Astrocyte (in vitro differentiated cells and primary cell): ENCODE measurements around the gene IFT172. TPM values are rescaled to one million over a fixed set of nuclear protein-coding genes. Genes with fewer than 3 reads are reported as not detected.

Experiments used
- DNase-seq: peaks from one replicate; pipeline ENCODE4 v3.0.0-alpha.2; 2010; ENCODE audit warnings: low read depth
- FAIRE-seq: peaks from 2 replicates; lab custom pipeline; 2011; peaks lifted over from hg19 to GRCh38; lab: Jason Lieb, UNC
- H2AFZ ChIP-seq: 2 replicates; pipeline ENCODE4 v1.6.0; 2012; ENCODE audit warnings: low read depth, low read length, inconsistent platforms
- H3K27ac ChIP-seq: 2 replicates; pipeline ENCODE4 v1.5.1; 2011; ENCODE audit warnings: low read depth, low read length, inconsistent platforms
- H3K27me3 ChIP-seq: 2 replicates; pipeline ENCODE4 v1.6.0; 2011; ENCODE audit warnings: low read length, inconsistent platforms; ENCODE audit not compliant: insufficient read depth
- H3K36me3 ChIP-seq: 2 replicates; pipeline ENCODE4 v1.5.1; 2011; ENCODE audit warnings: low read length, inconsistent platforms; ENCODE audit not compliant: insufficient read depth
- H3K4me1 ChIP-seq: 2 replicates; pipeline ENCODE4 v1.5.1; 2011; ENCODE audit warnings: low read length, inconsistent platforms; ENCODE audit not compliant: insufficient read depth
- H3K4me2 ChIP-seq: 2 replicates; pipeline ENCODE4 v1.6.0; 2012; ENCODE audit warnings: low read length, inconsistent platforms
- H3K4me3 ChIP-seq: 2 replicates; pipeline ENCODE4 v1.5.1; 2011; ENCODE audit warnings: low read depth, mild to moderate bottlenecking, low read length, inconsistent platforms; ENCODE audit not compliant: insufficient read depth
- H3K79me2 ChIP-seq: 2 replicates; pipeline ENCODE4 v1.6.0; 2012; ENCODE audit warnings: mild to moderate bottlenecking, low read length, inconsistent platforms; ENCODE audit not compliant: insufficient read depth
- H3K9ac ChIP-seq: 2 replicates; pipeline ENCODE4 v1.6.0; 2012; ENCODE audit warnings: mild to moderate bottlenecking, low read length, inconsistent platforms
- H3K9me3 ChIP-seq: 2 replicates; pipeline ENCODE4 v1.5.1; 2012; ENCODE audit warnings: low read depth, mild to moderate bottlenecking, low read length, inconsistent platforms; ENCODE audit not compliant: insufficient read depth
- H4K20me1 ChIP-seq: 2 replicates; pipeline ENCODE4 v1.6.0; 2012; ENCODE audit warnings: low read length, inconsistent platforms; ENCODE audit not compliant: insufficient read depth
- H3K27ac Mint-ChIP-seq: one replicate; pipeline ENCODE4 v1.8.0; 2021; ENCODE audit warnings: mild to moderate bottlenecking, mixed read lengths; ENCODE audit not compliant: unreplicated experiment
- H3K27me3 Mint-ChIP-seq: one replicate; pipeline ENCODE4 v1.8.0; 2021; ENCODE audit warnings: low read depth, mixed read lengths; ENCODE audit not compliant: unreplicated experiment
- H3K36me3 Mint-ChIP-seq: one replicate; pipeline ENCODE4 v1.8.0; 2021; ENCODE audit warnings: low read depth, mixed read lengths; ENCODE audit not compliant: unreplicated experiment
- H3K4me1 Mint-ChIP-seq: one replicate; pipeline ENCODE4 v1.8.0; 2021; ENCODE audit warnings: low read depth, mixed read lengths; ENCODE audit not compliant: unreplicated experiment
- H3K4me3 Mint-ChIP-seq: one replicate; pipeline ENCODE4 v1.8.0; 2021; ENCODE audit warnings: mild to moderate bottlenecking, moderate library complexity, mixed read lengths; ENCODE audit not compliant: unreplicated experiment
- H3K9me3 Mint-ChIP-seq: one replicate; pipeline ENCODE4 v1.8.0; 2021; ENCODE audit warnings: mild to moderate bottlenecking, mixed read lengths; ENCODE audit not compliant: unreplicated experiment
- EZH2 ChIP-seq: IDR thresholded peaks from 2 replicates; pipeline ENCODE4 v1.6.1; 2012; ENCODE audit warnings: mild to moderate bottlenecking, low read length, inconsistent platforms; ENCODE audit not compliant: insufficient read depth
- total RNA-seq: library from RNA; stranded (reverse); gene quantifications from 2 replicates; pipeline ENCODE4 v1.2.1, GENCODE V29; 2021
- TF ChIP-seq, protein P1 (sequence below): IDR thresholded peaks from 2 replicates; pipeline ENCODE4 v1.5.1; 2011; ENCODE audit warnings: low read depth, mild to moderate bottlenecking, inconsistent platforms, low read length, moderate library complexity; ENCODE audit not compliant: insufficient read depth

IFT172 gene
- total RNA-seq, 1 donor from 2014 or later = 15.4 TPM

GRCh38 chr2:27407798-27408491 is 81.6 kb downstream of the IFT172 start:
- peak; percentile 36 for DNase-seq
- Mint-ChIP-seq H3K9me3 (peaks cover 2% of the 10 kb centered on the region), H3K4me1 (peaks cover 12% of the 10 kb centered on the region), H3K36me3 (peaks cover 2% of the 10 kb centered on the region), H3K27ac (peak overlapping the region; percentile 82), H3K27me3 (no peaks in the 10 kb centered on the region), H3K4me3 (peak overlapping the region; percentile 93)
- no peak for FAIRE-seq
- H3K9me3 ChIP-seq = no peaks in the 10 kb centered on the region
- peaks cover 37% of the 10 kb centered on the region for H4K20me1 ChIP-seq
- peaks cover 65% of the 10 kb centered on the region for H3K79me2 ChIP-seq
- H3K4me1 ChIP-seq = peaks cover 13% of the 10 kb centered on the region
- peak overlapping the region; percentile 95 for H3K4me3 ChIP-seq
- no peaks in the 10 kb centered on the region for H3K27me3 ChIP-seq
- peak overlapping the region; percentile 96 for H3K9ac ChIP-seq
- no peaks in the 10 kb centered on the region for H3K36me3 ChIP-seq
- TF ChIP-seq, protein P1, sequence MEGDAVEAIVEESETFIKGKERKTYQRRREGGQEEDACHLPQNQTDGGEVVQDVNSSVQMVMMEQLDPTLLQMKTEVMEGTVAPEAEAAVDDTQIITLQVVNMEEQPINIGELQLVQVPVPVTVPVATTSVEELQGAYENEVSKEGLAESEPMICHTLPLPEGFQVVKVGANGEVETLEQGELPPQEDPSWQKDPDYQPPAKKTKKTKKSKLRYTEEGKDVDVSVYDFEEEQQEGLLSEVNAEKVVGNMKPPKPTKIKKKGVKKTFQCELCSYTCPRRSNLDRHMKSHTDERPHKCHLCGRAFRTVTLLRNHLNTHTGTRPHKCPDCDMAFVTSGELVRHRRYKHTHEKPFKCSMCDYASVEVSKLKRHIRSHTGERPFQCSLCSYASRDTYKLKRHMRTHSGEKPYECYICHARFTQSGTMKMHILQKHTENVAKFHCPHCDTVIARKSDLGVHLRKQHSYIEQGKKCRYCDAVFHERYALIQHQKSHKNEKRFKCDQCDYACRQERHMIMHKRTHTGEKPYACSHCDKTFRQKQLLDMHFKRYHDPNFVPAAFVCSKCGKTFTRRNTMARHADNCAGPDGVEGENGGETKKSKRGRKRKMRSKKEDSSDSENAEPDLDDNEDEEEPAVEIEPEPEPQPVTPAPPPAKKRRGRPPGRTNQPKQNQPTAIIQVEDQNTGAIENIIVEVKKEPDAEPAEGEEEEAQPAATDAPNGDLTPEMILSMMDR = peak; percentile 45
- TF ChIP-seq EZH2 = no peak
- H2AFZ ChIP-seq = no peak overlapping the region
- H3K4me2 ChIP-seq = peak overlapping the region; percentile 97
- H3K27ac ChIP-seq = peak overlapping the region; percentile 80

DNA sequence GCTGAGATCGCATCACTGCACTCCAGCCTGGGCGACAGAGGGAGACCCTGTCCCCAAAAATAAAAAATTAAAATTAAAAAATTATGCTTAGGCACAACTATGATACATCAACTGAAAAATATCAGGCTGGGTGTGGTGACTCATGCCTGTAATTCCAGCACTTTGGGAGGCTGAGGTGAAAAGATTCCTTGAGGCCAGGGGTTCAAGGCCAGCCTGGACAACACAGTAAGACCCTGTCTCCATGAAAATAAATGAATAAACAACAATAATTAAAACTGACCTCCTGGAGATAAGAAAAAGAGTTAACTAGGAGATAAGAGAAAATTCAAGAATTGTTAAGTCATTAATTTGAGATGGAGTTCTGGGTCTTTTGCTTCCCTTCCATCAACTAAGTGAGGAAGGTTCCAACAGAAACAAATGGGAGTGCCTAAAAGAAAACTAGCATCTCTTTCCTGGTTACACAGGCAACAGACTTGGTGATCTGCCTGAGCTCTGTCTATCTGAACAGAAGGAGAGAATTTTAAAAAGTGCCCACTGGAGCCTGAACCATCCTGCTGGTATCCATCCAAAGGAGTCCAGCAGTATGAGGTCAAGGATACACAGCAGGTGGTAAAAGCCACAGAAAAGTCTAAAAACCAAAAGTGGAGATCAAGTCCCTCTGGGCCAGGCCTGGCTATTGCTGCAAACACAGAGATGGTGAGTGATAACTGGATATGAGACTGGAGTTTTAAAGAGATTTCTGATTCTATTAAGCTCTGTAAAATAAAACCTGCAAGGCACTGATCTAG is 89.0 kb downstream of the IFT172 start:
- FAIRE-seq = no peak
- Histone ChIP-seq H3K27ac (no peak overlapping the region), H3K36me3 (peaks cover 5% of the 10 kb centered on the region), H3K27me3 (no peaks in the 10 kb centered on the region), H4K20me1 (peaks cover 67% of the 10 kb centered on the region), H3K4me1 (no peaks in the 10 kb centered on the region), H3K9me3 (no peaks in the 10 kb centered on the region), H2AFZ (no peak overlapping the region), H3K79me2 (peaks cover 99% of the 10 kb centered on the region), H3K4me2 (no peak overlapping the region), H3K4me3 (no peak overlapping the region), H3K9ac (no peak overlapping the region)
- Mint-ChIP-seq H3K27me3 (no peaks in the 10 kb centered on the region), H3K27ac (no peak overlapping the region), H3K9me3 (no peaks in the 10 kb centered on the region), H3K36me3 (no peaks in the 10 kb centered on the region), H3K4me1 (peaks cover 5% of the 10 kb centered on the region), H3K4me3 (no peak overlapping the region)
- DNase-seq = no peak
- TF ChIP-seq EZH2 = no peak
- TF ChIP-seq, protein P1 = no peak
